Urinary bladder (tissue), 4 donors: Measurements from ENCODE around the gene SETDB2. TPM values are rescaled to one million over a fixed set of nuclear protein-coding genes. Genes with fewer than 3 reads are reported as not detected.
A peak's percentile ranks its signal among the peaks of the same experiment; 100 is the strongest.

Source experiments
- DNase-seq: peaks from one replicate; pipeline ENCODE4 v3.0.0-alpha.2; 2015; ENCODE audit errors: extremely low spot score
- H3K27ac ChIP-seq: one replicate; pipeline ENCODE4 v1.5.1; 2013; ENCODE audit warnings: low read depth, mild to moderate bottlenecking, moderate library complexity
- H3K36me3 ChIP-seq: one replicate; pipeline ENCODE4 v1.6.1; 2013; ENCODE audit warnings: mild to moderate bottlenecking, moderate library complexity; ENCODE audit not compliant: insufficient read depth
- H3K4me1 ChIP-seq: one replicate; pipeline ENCODE4 v1.6.1; 2013; ENCODE audit warnings: mild to moderate bottlenecking, moderate library complexity; ENCODE audit not compliant: insufficient read depth
- H3K4me3 ChIP-seq: one replicate; pipeline ENCODE4 v1.5.1; 2013; ENCODE audit warnings: low read depth, low read length
- WGBS: extraction: QIAGEN DNeasy Blood & Tissue Kit; methylation state at CpG from one replicate; pipeline ENCODE4 v1.1.7; 2013; 5-methylcytosine and 5-hydroxymethylcytosine counted together
- polyA plus RNA-seq: library from polyadenylated mRNA; stranded (reverse); fragments of 200-250 nt; gene quantifications from one replicate; pipeline ENCODE4 v1.2.3, GENCODE V29; 2013
- total RNA-seq: library from RNA; depleted of rRNA; stranded (reverse); fragments of >200 nt; gene quantifications from one replicate; pipeline ENCODE4 v1.2.3, GENCODE V29; 2014
- donor health status: healthy with polysubstance abuse.
- donor health status: healthy.

The SETDB2 gene, protein sequence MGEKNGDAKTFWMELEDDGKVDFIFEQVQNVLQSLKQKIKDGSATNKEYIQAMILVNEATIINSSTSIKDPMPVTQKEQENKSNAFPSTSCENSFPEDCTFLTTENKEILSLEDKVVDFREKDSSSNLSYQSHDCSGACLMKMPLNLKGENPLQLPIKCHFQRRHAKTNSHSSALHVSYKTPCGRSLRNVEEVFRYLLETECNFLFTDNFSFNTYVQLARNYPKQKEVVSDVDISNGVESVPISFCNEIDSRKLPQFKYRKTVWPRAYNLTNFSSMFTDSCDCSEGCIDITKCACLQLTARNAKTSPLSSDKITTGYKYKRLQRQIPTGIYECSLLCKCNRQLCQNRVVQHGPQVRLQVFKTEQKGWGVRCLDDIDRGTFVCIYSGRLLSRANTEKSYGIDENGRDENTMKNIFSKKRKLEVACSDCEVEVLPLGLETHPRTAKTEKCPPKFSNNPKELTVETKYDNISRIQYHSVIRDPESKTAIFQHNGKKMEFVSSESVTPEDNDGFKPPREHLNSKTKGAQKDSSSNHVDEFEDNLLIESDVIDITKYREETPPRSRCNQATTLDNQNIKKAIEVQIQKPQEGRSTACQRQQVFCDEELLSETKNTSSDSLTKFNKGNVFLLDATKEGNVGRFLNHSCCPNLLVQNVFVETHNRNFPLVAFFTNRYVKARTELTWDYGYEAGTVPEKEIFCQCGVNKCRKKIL
- 26.1 TPM for total RNA-seq
- 5.9 TPM for polyA plus RNA-seq

DNA sequence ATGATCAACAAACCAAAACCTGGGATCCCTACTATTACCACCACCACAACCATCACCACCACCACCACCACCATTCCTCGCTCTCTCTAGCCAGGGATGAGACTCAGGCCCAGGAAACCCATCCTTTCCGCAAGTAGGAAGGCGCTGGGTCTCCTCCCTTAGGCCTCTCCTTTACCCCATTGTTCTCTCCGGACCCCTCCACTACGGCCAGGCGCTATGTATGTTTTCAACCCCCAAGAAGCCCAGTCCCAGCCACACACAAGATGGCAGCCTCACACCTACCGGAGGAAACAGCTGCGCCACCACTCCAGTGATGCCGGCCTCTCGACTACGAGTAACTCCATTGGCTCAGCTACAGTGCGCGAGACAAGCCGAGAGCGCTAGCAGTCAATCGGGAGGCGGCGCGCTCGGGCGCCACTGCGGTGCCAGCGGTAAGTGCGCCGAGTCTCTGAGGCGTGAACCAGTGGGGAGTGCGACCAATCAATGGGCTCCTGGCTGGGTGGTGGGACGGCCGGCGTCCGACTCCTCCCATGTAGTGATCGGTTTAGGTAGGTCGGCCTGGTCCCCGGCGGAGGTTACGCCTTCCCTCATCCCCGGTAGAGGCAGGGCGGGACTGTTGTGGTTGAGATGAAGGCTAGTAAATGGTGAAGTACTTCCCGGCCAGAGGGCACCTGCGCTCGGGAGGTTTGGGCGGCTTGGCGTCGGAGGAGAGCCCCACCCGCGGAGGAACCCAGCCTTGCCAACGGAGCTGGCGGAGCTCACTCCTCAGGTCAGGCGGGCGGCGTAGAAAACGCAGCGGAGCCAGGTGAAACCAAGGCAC lies at the start of gene SETDB2, which contains the start of gene CAB39L:
TSS of gene SETDB2 (plus strand) at position 571 of the 820 bp plus-strand sequence. CDS start 7,620 bp downstream, outside the sequence.
TSS of gene CAB39L (minus strand) at position 361 of the 820 bp plus-strand sequence. CDS start 61,154 bp downstream, outside the sequence.
- H3K4me3 ChIP-seq: peak within 1 kb of the TSS; percentile 67
- no peaks in the 10 kb centered on the region for H3K36me3 ChIP-seq
- H3K4me1 ChIP-seq: no peaks in the 10 kb centered on the region
- DNase-seq: peak; percentile 97
- WGBS: under 1% methylated on average over 53 of the region's 53 CpGs
- peak within 1 kb of the TSS; percentile 98 for H3K27ac ChIP-seq

DNA sequence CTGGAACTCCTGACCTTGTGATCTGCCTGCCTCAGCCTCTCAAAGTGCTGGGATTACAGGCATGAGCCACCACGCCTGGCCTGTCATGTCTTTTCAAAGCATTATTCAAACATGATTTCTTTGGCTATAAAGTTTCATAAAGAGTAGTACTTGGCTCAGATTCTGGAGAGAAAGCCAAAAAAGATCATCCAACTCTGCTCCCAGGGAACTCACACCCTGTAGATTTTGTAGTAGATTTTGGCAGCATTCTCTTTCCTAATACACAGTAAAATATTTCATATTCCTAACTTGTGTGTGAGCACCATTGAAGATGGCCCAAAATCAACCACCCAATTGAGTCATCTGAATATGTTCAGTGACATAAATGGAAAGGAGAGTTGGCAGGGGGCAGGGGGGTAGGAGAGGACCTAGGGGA lies 48.6 kb upstream of the SETDB2 start:
- no peak overlapping the region for H3K4me3 ChIP-seq
- no peaks in the 10 kb centered on the region for H3K36me3 ChIP-seq
- 23% methylated on average over 1 of the region's 1 CpG for WGBS
- H3K4me1 ChIP-seq: no peaks in the 10 kb centered on the region
- H3K27ac ChIP-seq: no peak overlapping the region
- no peak for DNase-seq

DNA sequence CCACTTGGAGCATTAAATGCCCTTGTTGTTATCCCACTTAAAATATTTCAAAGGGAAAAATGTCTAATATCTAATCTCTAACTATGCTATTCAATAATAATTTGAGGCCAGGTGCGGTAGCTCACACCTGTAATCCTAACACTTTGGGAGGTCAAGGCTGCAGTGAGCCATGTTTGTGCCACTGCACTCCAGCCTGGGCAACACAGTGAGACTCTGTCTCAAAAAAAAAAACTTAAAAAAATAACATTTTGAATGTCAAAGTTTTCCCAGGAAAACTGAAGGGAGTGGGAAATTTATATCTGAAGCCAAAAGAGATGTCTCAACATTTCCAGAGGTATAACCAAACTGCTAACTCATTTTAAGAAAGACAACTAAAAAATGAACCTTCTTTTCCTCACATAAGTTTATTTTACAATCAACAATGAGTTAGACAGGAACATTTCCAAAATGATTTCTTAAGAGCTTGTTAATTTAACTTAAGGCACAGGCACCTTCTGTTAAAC lies 48.1 kb upstream of the SETDB2 start:
- H3K4me3 ChIP-seq: no peak overlapping the region
- no peaks in the 10 kb centered on the region for H3K36me3 ChIP-seq
- H3K4me1 ChIP-seq: no peaks in the 10 kb centered on the region
- WGBS: 92% methylated on average over 1 of the region's 1 CpG
- no peak overlapping the region for H3K27ac ChIP-seq
- DNase-seq: no peak

DNA sequence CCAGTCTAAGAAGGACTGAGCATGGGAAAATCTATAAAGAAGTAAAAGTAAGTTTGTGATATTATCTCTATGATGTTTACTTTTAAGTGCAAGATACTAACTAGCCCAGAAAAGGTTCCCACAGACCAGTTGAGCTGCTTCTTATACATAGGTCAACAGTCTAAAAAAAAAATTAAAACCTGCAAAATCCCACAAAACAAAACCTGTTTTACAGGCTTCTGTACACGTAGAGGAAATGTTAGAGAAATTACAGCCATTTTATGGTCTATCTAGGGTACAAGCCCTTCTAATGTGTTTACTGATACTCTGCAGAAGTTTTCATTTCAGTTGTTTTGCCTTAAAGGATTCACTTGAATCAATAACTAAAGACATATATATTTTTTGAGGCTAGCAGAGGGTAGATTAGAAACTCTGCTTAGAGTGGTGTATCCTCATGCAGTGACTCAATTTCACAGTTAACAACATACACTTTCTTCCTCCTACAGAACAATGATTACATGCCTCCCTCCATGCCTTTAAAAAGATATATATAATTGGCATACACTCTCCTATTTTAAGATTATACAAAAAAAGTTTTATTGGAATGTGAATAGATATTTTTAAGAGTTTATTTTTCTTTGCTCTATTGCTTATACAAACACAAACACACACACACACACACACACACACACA lies 44.1 kb upstream of the SETDB2 start:
- Histone ChIP-seq H3K4me3 (no peak overlapping the region), H3K4me1 (no peaks in the 10 kb centered on the region), H3K27ac (no peak overlapping the region), H3K36me3 (no peaks in the 10 kb centered on the region)
- 39% methylated on average over 1 of the region's 1 CpG for WGBS
- DNase-seq: peak; percentile 75

DNA sequence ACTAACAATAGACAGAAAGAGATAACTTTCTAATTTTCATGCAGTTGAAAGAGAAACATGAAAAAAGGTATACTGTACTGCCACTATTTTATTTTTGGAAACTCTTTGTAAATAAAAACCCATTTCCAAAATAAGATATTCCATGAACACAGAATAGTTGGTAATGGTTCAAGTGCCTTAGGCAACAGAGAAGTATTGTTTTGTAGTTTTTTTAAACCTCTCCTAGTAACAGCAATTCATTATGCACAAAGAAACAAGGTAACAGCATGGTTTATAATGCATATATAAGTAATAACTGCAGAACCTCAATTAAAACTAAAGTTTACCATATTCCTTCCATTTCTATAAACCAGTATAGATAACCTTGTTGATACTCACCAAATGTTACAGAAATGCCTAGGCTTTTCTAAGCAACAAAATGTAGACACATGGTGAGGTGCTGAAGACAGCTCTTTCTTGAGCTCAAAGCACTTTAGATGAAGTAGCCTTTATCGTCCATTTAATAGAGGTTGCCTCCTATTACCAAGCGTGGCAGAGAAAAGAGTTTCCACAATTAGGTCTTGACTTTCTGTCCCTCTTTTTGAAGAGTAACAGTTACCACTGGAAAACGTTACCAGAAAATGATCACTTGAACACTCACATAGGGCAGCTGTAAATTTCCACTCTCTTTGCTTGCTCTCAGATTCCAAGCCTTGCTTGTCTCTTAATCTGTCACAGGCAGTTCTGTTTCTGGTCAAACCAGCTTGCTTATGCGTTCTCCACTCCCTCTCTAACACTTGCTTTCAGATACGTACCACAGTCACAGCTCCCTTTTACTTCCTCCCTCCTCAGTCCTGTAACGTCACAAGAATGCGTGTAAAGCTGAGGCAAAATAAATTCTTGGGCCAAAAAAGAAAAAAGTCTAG lies 43.1 kb upstream of the SETDB2 start:
- Histone ChIP-seq H3K27ac (peak overlapping the region; percentile 39), H3K4me3 (peak overlapping the region; percentile 45), H3K4me1 (no peaks in the 10 kb centered on the region), H3K36me3 (no peaks in the 10 kb centered on the region)
- 7% methylated on average over 7 of the region's 7 CpGs for WGBS
- DNase-seq: peak; percentile 68

DNA sequence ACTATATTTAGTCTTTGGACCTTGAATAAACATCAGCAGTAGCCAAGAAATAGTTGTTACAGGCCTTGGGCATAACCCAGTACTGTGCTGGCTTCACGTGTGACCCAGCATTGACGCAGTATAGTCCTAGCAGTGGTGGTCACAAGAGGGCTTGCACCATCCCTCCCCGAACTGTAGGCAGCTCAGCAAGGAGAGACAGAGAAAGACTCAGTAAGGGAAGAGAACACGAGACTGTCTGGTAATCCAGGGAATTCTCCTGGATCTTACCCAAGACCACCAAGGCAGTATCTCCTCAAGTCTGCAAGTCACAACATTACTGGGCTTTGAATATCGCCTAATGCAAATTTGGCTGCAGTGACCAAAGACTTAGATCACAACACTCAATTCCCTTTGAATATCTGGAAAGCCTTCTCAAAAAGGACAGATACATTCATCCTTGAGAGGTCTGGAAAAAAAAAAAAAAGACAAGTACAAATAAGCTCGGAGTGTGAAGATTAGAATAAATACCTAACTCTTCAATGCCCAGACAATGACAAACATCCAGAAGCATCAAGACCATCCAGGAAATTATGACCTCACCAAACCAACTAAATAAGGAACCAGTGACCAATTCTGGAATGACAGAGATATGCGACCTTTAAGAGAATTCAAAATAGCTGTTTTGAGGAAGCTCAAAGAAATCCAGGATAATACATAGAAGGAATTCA lies 39.9 kb upstream of the SETDB2 start:
- Histone ChIP-seq H3K4me1 (no peaks in the 10 kb centered on the region), H3K36me3 (no peaks in the 10 kb centered on the region), H3K4me3 (no peak overlapping the region), H3K27ac (no peak overlapping the region)
- 73% methylated on average over 7 of the region's 7 CpGs for WGBS
- DNase-seq: no peak

- DNase-seq: no peak
- Histone ChIP-seq H3K4me3 (no peak overlapping the region), H3K27ac (no peak overlapping the region), H3K36me3 (no peaks in the 10 kb centered on the region), H3K4me1 (no peaks in the 10 kb centered on the region)
- WGBS: 75% methylated on average over 1 of the region's 1 CpG
These were observed 39.4 kb upstream of the SETDB2 start for GRCh38 chr13:49404703-49405020.

GRCh38 chr13:49407068-49407467 lies 37.0 kb upstream of the SETDB2 start:
- no peak for DNase-seq
- no peak overlapping the region for H3K27ac ChIP-seq
- 94% methylated on average over 1 of the region's 1 CpG for WGBS
- no peaks in the 10 kb centered on the region for H3K4me1 ChIP-seq
- no peak overlapping the region for H3K4me3 ChIP-seq
- no peaks in the 10 kb centered on the region for H3K36me3 ChIP-seq

DNA sequence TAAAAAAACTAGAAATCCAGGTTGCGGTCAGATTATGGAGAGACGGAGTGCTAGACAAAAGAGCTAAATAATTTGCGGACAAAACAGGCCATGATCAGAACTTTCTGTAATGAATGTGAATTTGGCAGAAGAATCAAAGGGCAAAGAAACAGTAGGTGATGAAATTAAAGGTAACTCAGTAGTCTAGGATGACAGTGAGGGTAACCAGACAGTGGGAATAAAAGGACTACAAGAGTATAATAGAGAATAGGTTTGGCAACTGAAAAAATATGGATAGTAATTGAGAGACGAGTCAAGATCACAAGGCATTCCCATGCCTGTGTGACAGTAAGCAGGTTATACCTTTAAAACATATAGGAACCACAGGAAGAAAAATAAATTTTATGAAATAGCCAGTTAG lies 36.1 kb upstream of the SETDB2 start:
- no peak overlapping the region for H3K4me3 ChIP-seq
- no peaks in the 10 kb centered on the region for H3K4me1 ChIP-seq
- DNase-seq: no peak
- H3K27ac ChIP-seq: no peak overlapping the region
- H3K36me3 ChIP-seq: no peaks in the 10 kb centered on the region
- 97% methylated on average over 4 of the region's 4 CpGs for WGBS

DNA sequence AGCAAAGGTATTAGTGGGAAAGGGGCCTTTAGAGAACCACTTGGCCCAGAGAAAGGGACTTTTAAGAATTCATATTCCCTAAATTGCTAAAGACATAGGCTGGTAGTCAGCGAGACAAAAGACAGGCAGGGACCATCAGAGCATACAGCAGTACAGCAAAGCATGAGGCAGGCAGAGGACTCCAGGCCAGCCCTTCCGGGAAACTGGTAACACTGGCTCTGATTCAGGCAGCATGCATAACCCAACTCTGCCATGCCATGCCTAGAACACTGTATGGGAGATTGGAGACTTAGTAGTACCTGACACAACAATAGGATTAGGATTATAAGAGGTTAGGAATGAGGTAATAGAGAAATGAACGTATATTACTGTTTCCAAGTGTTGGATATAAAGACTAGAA lies 35.1 kb upstream of the SETDB2 start:
- no peaks in the 10 kb centered on the region for H3K4me1 ChIP-seq
- WGBS: 86% methylated on average over 3 of the region's 3 CpGs
- H3K36me3 ChIP-seq: no peaks in the 10 kb centered on the region
- no peak overlapping the region for H3K4me3 ChIP-seq
- no peak overlapping the region for H3K27ac ChIP-seq
- no peak for DNase-seq

GRCh38 chr13:49410006-49410405 lies 34.1 kb upstream of the SETDB2 start:
- DNase-seq: no peak
- 79% methylated on average over 4 of the region's 4 CpGs for WGBS
- H3K4me1 ChIP-seq: no peaks in the 10 kb centered on the region
- no peak overlapping the region for H3K27ac ChIP-seq
- H3K4me3 ChIP-seq: no peak overlapping the region
- H3K36me3 ChIP-seq: no peaks in the 10 kb centered on the region

GRCh38 chr13:49410477-49410876 lies 33.6 kb upstream of the SETDB2 start:
- H3K36me3 ChIP-seq: no peaks in the 10 kb centered on the region
- no peak overlapping the region for H3K4me3 ChIP-seq
- no peak for DNase-seq
- H3K27ac ChIP-seq: no peak overlapping the region
- H3K4me1 ChIP-seq: no peaks in the 10 kb centered on the region
